MCF 10A (cell line): ENCODE results near the gene MGMT. TPM values are rescaled to one million over a fixed set of nuclear protein-coding genes. Genes with fewer than 3 reads are reported as not detected.

ENCODE experiments used
- BruUV-seq: library from RNA; stranded (reverse); fragments of 400-500 nt; replicated peaks from 2 replicates; lab custom pipeline; 2021; lab: Mats Ljungman, UMichigan
- CTCF ChIA-PET: fragments of 300-600 bp; sonication (Branson Sonifier 250); formaldehyde crosslinking; extraction: SDS; loops from one replicate; lab custom pipeline; 2021; ENCODE audit warnings: antibody characterized with exemption, inconsistent platforms; lab: Yijun Ruan, JAX
- POLR2A ChIA-PET: fragments of 300-600, 350-650 bp; sonication (Branson Sonifier 250); formaldehyde crosslinking; extraction: SDS; loops from one replicate; lab custom pipeline; 2020; ENCODE audit warnings: antibody characterized with exemption, inconsistent platforms; lab: Yijun Ruan, JAX
- DNase-seq: peaks from one replicate; pipeline ENCODE4 v3.0.0-alpha.2; 2018; ENCODE audit not compliant: unreplicated experiment
- H3K27ac Mint-ChIP-seq: one replicate; pipeline ENCODE4 v1.8.0; 2022; ENCODE audit warnings: mild to moderate bottlenecking, low read depth, mixed read lengths; ENCODE audit not compliant: unreplicated experiment
- H3K27me3 Mint-ChIP-seq: one replicate; pipeline ENCODE4 v1.8.0; 2022; ENCODE audit warnings: mixed read lengths; ENCODE audit not compliant: insufficient read depth, unreplicated experiment
- H3K36me3 Mint-ChIP-seq: one replicate; pipeline ENCODE4 v1.8.0; 2022; ENCODE audit warnings: mild to moderate bottlenecking, moderate library complexity, mixed read lengths; ENCODE audit not compliant: insufficient read depth, unreplicated experiment
- H3K4me1 Mint-ChIP-seq: one replicate; pipeline ENCODE4 v1.8.0; 2022; ENCODE audit warnings: mixed read lengths; ENCODE audit not compliant: insufficient read depth, unreplicated experiment
- H3K4me3 Mint-ChIP-seq: one replicate; pipeline ENCODE4 v1.8.0; 2022; ENCODE audit warnings: mild to moderate bottlenecking, moderate library complexity, mixed read lengths; ENCODE audit not compliant: unreplicated experiment
- H3K9me3 Mint-ChIP-seq: one replicate; pipeline ENCODE4 v1.8.0; 2022; ENCODE audit warnings: mixed read lengths; ENCODE audit not compliant: unreplicated experiment
- CTCF ChIP-seq: fragments of 200-600 bp; IDR thresholded peaks from one replicate; pipeline ENCODE4 v1.8.0; 2022; ENCODE audit warnings: antibody characterized with exemption, mild to moderate bottlenecking; ENCODE audit not compliant: unreplicated experiment
- intact Hi-C: fragments of 100-400 bp; cut with micrococcal nuclease; formaldehyde crosslinking; loops from 2 replicates; pipeline ENCODE4 v1.14.1; 2022
- total RNA-seq: library from RNA; stranded (reverse); gene quantifications from 2 replicates; pipeline ENCODE4 v1.2.3, GENCODE V29; 2022

Gene MGMT
- total RNA-seq, 1 experiment from 2014 or later = 18.0 TPM

GRCh38 chr10:129637846-129638245 is 170.8 kb downstream of the MGMT start:
- no peak overlapping the region for H3K4me3 Mint-ChIP-seq
- ChIA-PET POLR2A (no interaction called here), CTCF (no interaction called here)
- TF ChIP-seq CTCF = no peak
- peaks cover 15% of the 10 kb centered on the region for H3K9me3 Mint-ChIP-seq
- no peak for DNase-seq
- no peak overlapping the region for H3K27ac Mint-ChIP-seq
- intact Hi-C loops = loop anchor here (10.0 kb wide), 1 partner anchor 173 kb away; the partner anchor contains the start of gene MGMT
- H3K4me1 Mint-ChIP-seq = no peaks in the 10 kb centered on the region
- BruUV-seq = no TSS peak
- H3K27me3 Mint-ChIP-seq = no peaks in the 10 kb centered on the region
- H3K36me3 Mint-ChIP-seq = no peaks in the 10 kb centered on the region

- ChIA-PET POLR2A (no interaction called here), CTCF (no interaction called here)
- Mint-ChIP-seq H3K4me1 (no peaks in the 10 kb centered on the region), H3K27me3 (no peaks in the 10 kb centered on the region), H3K9me3 (peaks cover 6% of the 10 kb centered on the region), H3K27ac (no peak overlapping the region), H3K36me3 (peaks cover 6% of the 10 kb centered on the region), H3K4me3 (no peak overlapping the region)
- no peak for DNase-seq
- intact Hi-C loops = no loop called here
- no TSS peak for BruUV-seq
- TF ChIP-seq CTCF = no peak
Observed at GRCh38 chr10:129641351-129641750, 174.3 kb downstream of the MGMT start.

GRCh38 chr10:129641982-129642381 is 174.9 kb downstream of the MGMT start:
- no TSS peak for BruUV-seq
- H3K9me3 Mint-ChIP-seq = peaks cover 6% of the 10 kb centered on the region
- no peak overlapping the region for H3K27ac Mint-ChIP-seq
- H3K4me1 Mint-ChIP-seq = no peaks in the 10 kb centered on the region
- TF ChIP-seq CTCF = no peak
- H3K36me3 Mint-ChIP-seq = peaks cover 6% of the 10 kb centered on the region
- intact Hi-C loops = no loop called here
- ChIA-PET POLR2A (no interaction called here), CTCF (interaction anchor here (0.7 kb wide), 1 partner anchor 1032 kb away, joined by 3 read pairs; no protein-coding TSS in a partner anchor)
- no peak for DNase-seq
- H3K27me3 Mint-ChIP-seq = no peaks in the 10 kb centered on the region
- H3K4me3 Mint-ChIP-seq = no peak overlapping the region

GRCh38 chr10:129642427-129642826 is 175.4 kb downstream of the MGMT start:
- Mint-ChIP-seq H3K4me3 (no peak overlapping the region), H3K4me1 (no peaks in the 10 kb centered on the region), H3K9me3 (peaks cover 6% of the 10 kb centered on the region), H3K27ac (no peak overlapping the region), H3K36me3 (peaks cover 6% of the 10 kb centered on the region), H3K27me3 (no peaks in the 10 kb centered on the region)
- no peak for TF ChIP-seq CTCF
- peak; percentile 22 for DNase-seq
- POLR2A ChIA-PET = no interaction called here
- intact Hi-C loops = no loop called here
- CTCF ChIA-PET = interaction anchor here (0.7 kb wide), 1 partner anchor 1033 kb away, joined by 3 read pairs; no protein-coding TSS in a partner anchor
- no TSS peak for BruUV-seq
